Neural cell (in vitro differentiated cells): ENCODE data around the gene CDK6. TPM values are rescaled to one million over a fixed set of nuclear protein-coding genes. Genes with fewer than 3 reads are reported as not detected.

ENCODE experiments used
- H2AFZ ChIP-seq: fragments of 200-600, 300-800 bp; sonication (generic), shearing (Covaris generic); 2 replicates; pipeline ENCODE4 v1.6.0; 2014; ENCODE audit warnings: low read depth, mild to moderate bottlenecking, antibody characterized with exemption, low read length, moderate library complexity
- H3F3A ChIP-seq: fragments of 200-600 bp; shearing (Covaris generic); 2 replicates; pipeline ENCODE4 v1.6.1; 2016; ENCODE audit warnings: mild to moderate bottlenecking, moderate library complexity, mixed read lengths, antibody characterized with exemption, low read length; ENCODE audit not compliant: insufficient read depth, poor library complexity, severe bottlenecking
- H3K27ac ChIP-seq: fragments of 200-600, 300-800 bp; sonication (generic), shearing (Covaris generic); 2 replicates; pipeline ENCODE4 v1.5.1; 2014; ENCODE audit warnings: mild to moderate bottlenecking, low read length, moderate library complexity
- H3K27me3 ChIP-seq: fragments of 300-800, 200-600 bp; sonication (generic), shearing (Covaris generic); 2 replicates; pipeline ENCODE4 v1.6.0; 2014; ENCODE audit warnings: mild to moderate bottlenecking, low read depth, low read length, moderate library complexity; ENCODE audit not compliant: insufficient read depth
- H3K36me3 ChIP-seq: fragments of 300-800, 200-600 bp; sonication (generic), shearing (Covaris generic); 2 replicates; pipeline ENCODE4 v1.5.1; 2014; ENCODE audit warnings: mild to moderate bottlenecking, antibody characterized with exemption, low read length, moderate library complexity; ENCODE audit not compliant: insufficient read depth
- H3K4me2 ChIP-seq: fragments of 300-800, 200-600 bp; sonication (generic), shearing (Covaris generic); 2 replicates; pipeline ENCODE4 v1.6.0; 2014; ENCODE audit warnings: mild to moderate bottlenecking, low read length
- H3K4me3 ChIP-seq: fragments of 300-800, 200-600 bp; sonication (generic), shearing (Covaris generic); 2 replicates; pipeline ENCODE4 v1.5.1; 2014; ENCODE audit warnings: mild to moderate bottlenecking, low read length, moderate library complexity
- H3K79me2 ChIP-seq: fragments of 200-600 bp; shearing (Covaris generic); replicated peaks from 2 replicates; pipeline ENCODE4 v1.6.0; 2014; ENCODE audit warnings: mild to moderate bottlenecking, low read length, moderate library complexity; ENCODE audit not compliant: insufficient read depth
- H3K9ac ChIP-seq: fragments of 300-800, 200-600 bp; sonication (generic), shearing (Covaris generic); 2 replicates; pipeline ENCODE4 v1.6.1; 2016; ENCODE audit warnings: mild to moderate bottlenecking, low read length, mixed read lengths
- H3K9me2 ChIP-seq: fragments of 200-600 bp; shearing (Covaris generic); 2 replicates; pipeline ENCODE4 v1.6.1; 2016; ENCODE audit warnings: mild to moderate bottlenecking, low read length, mixed read lengths; ENCODE audit not compliant: insufficient read depth
- H3K9me3 ChIP-seq: fragments of 200-600, 300-800 bp; sonication (generic), shearing (Covaris generic); 2 replicates; pipeline ENCODE4 v1.6.1; 2016; ENCODE audit warnings: mild to moderate bottlenecking, mixed run types, low read length, moderate library complexity, mixed read lengths
- H4K20me1 ChIP-seq: fragments of 200-600 bp; shearing (Covaris generic); 2 replicates; pipeline ENCODE4 v1.6.1; 2016; ENCODE audit warnings: mild to moderate bottlenecking, mixed run types; ENCODE audit not compliant: insufficient read depth
- CTCF ChIP-seq: fragments of 450-650 bp; IDR thresholded peaks from 2 replicates; pipeline ENCODE4 v1.5.1; 2014; ENCODE audit warnings: antibody characterized with exemption, mild to moderate bottlenecking, moderate library complexity; ENCODE audit not compliant: poor library complexity, severe bottlenecking
- EP300 ChIP-seq: fragments of 450-650 bp; conservative IDR thresholded peaks from 2 replicates; pipeline ENCODE4 v1.6.1; 2014; ENCODE audit warnings: antibody characterized with exemption, mild to moderate bottlenecking, moderate library complexity; ENCODE audit not compliant: poor library complexity, severe bottlenecking
- EZH2 ChIP-seq: fragments of 200-600, 300-800 bp; shearing (Covaris generic), sonication (generic); IDR thresholded peaks from 2 replicates; pipeline ENCODE4 v1.6.1; 2014; ENCODE audit warnings: antibody characterized with exemption, low read length, borderline replicate concordance, mild to moderate bottlenecking; ENCODE audit not compliant: insufficient read depth, poor library complexity, severe bottlenecking
- MXI1 ChIP-seq: fragments of 450-650 bp; conservative IDR thresholded peaks from 2 replicates; pipeline ENCODE4 v1.6.1; 2014; ENCODE audit warnings: antibody characterized with exemption, mild to moderate bottlenecking; ENCODE audit not compliant: poor library complexity, severe bottlenecking
- POLR2AphosphoS5 ChIP-seq: IDR thresholded peaks from 2 replicates; pipeline ENCODE4 v1.6.1; 2012
- RAD21 ChIP-seq: fragments of 450-650 bp; conservative IDR thresholded peaks from 2 replicates; pipeline ENCODE4 v1.6.1; 2014; ENCODE audit warnings: antibody characterized with exemption, mild to moderate bottlenecking, moderate library complexity
- SMC3 ChIP-seq: fragments of 450-650 bp; conservative IDR thresholded peaks from 2 replicates; pipeline ENCODE4 v1.6.1; 2014; ENCODE audit warnings: antibody characterized with exemption, mild to moderate bottlenecking, moderate library complexity; ENCODE audit not compliant: poor library complexity
- TAF1 ChIP-seq: IDR thresholded peaks from 2 replicates; pipeline ENCODE4 v1.6.1; 2012; ENCODE audit warnings: low read depth
- polyA plus RNA-seq: library from polyadenylated mRNA; depleted of rRNA; stranded (reverse); fragments of >200 nt; gene quantifications from 2 replicates; pipeline ENCODE4 v1.2.3, GENCODE V29; 2014
- TF ChIP-seq, protein P1 (sequence below): IDR thresholded peaks from 2 replicates; pipeline ENCODE4 v1.6.1; 2012; ENCODE audit warnings: borderline replicate concordance

CDK6 gene
- polyA plus RNA-seq, 1 donor from 2014 or later, result 4.1 TPM

GRCh38 chr7:92740700-92741126 is 95.7 kb downstream of the CDK6 start:
- Histone ChIP-seq H3K27me3 (no peaks in the 10 kb centered on the region), H3K9me2 (no peaks in the 10 kb centered on the region), H3K79me2 (no peaks in the 10 kb centered on the region), H3K4me2 (no peak overlapping the region), H3K9ac (no peak overlapping the region), H3K4me3 (no peak overlapping the region), H2AFZ (no peak overlapping the region), H3K27ac (no peak overlapping the region), H3K9me3 (no peaks in the 10 kb centered on the region), H3K36me3 (no peaks in the 10 kb centered on the region), H3F3A (no peaks in the 10 kb centered on the region), H4K20me1 (no peaks in the 10 kb centered on the region)
- TF ChIP-seq RAD21 (no peak), EZH2 (no peak), POLR2AphosphoS5 (no peak), CTCF (no peak), EP300 (no peak), TAF1 (no peak), MXI1 (no peak), SMC3 (no peak)
- TF ChIP-seq, protein P1, sequence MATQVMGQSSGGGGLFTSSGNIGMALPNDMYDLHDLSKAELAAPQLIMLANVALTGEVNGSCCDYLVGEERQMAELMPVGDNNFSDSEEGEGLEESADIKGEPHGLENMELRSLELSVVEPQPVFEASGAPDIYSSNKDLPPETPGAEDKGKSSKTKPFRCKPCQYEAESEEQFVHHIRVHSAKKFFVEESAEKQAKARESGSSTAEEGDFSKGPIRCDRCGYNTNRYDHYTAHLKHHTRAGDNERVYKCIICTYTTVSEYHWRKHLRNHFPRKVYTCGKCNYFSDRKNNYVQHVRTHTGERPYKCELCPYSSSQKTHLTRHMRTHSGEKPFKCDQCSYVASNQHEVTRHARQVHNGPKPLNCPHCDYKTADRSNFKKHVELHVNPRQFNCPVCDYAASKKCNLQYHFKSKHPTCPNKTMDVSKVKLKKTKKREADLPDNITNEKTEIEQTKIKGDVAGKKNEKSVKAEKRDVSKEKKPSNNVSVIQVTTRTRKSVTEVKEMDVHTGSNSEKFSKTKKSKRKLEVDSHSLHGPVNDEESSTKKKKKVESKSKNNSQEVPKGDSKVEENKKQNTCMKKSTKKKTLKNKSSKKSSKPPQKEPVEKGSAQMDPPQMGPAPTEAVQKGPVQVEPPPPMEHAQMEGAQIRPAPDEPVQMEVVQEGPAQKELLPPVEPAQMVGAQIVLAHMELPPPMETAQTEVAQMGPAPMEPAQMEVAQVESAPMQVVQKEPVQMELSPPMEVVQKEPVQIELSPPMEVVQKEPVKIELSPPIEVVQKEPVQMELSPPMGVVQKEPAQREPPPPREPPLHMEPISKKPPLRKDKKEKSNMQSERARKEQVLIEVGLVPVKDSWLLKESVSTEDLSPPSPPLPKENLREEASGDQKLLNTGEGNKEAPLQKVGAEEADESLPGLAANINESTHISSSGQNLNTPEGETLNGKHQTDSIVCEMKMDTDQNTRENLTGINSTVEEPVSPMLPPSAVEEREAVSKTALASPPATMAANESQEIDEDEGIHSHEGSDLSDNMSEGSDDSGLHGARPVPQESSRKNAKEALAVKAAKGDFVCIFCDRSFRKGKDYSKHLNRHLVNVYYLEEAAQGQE, result no peak

DNA sequence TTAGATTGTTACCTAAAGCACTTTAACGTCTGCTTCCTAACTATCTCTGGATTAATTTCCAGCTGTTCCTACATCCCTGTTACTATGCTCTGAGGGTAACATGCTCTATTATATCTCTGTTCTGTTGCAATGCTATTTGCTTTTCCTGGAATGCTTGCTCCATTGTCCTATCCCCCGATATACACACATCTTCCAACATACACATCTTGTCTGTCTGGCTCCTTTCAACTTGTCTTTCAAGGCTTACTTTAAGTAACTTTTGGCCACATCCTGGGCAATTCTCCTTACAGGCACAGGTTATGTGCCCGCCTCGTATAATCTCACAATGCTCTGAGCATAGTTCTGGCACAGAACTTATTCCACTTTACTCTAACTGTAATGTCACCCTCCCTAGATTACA is 96.2 kb downstream of the CDK6 start:
- no peaks in the 10 kb centered on the region for H3K9me2 ChIP-seq
- H3K9ac ChIP-seq, result no peak overlapping the region
- H3K27me3 ChIP-seq, result no peaks in the 10 kb centered on the region
- H2AFZ ChIP-seq, result no peak overlapping the region
- no peaks in the 10 kb centered on the region for H3F3A ChIP-seq
- TF ChIP-seq POLR2AphosphoS5 (no peak), RAD21 (no peak), TAF1 (no peak), CTCF (no peak), EP300 (no peak), SMC3 (no peak), MXI1 (no peak), EZH2 (no peak)
- TF ChIP-seq, protein P1, result no peak
- H3K36me3 ChIP-seq, result no peaks in the 10 kb centered on the region
- H3K27ac ChIP-seq, result no peak overlapping the region
- no peak overlapping the region for H3K4me3 ChIP-seq
- no peaks in the 10 kb centered on the region for H4K20me1 ChIP-seq
- H3K4me2 ChIP-seq, result no peak overlapping the region
- H3K79me2 ChIP-seq, result no peaks in the 10 kb centered on the region
- H3K9me3 ChIP-seq, result no peaks in the 10 kb centered on the region
